HG03175 (cell line): ENCODE measurements around the gene TMEM179.

Experiments
- ATAC-seq: cut with Tn5 transposase; IDR thresholded peaks from one replicate; pipeline ENCODE4 v1.9.1; 2021; ENCODE audit warnings: mild to moderate bottlenecking, moderate library complexity; ENCODE audit not compliant: unreplicated experiment

The TMEM179 gene

GRCh38 chr14:104547310-104547997 is 57.1 kb downstream of the TMEM179 start:
- no peak for ATAC-seq

- no peak for ATAC-seq
Observed at GRCh38 chr14:104546591-104547309, 57.8 kb downstream of the TMEM179 start.

GRCh38 chr14:104545942-104546501 is 58.5 kb downstream of the TMEM179 start:
- no peak for ATAC-seq

- no peak for ATAC-seq
Observed at GRCh38 chr14:104545151-104545941, 59.2 kb downstream of the TMEM179 start.

- ATAC-seq: no peak
Observed at GRCh38 chr14:104544362-104544961, 60.1 kb downstream of the TMEM179 start.

GRCh38 chr14:104542871-104543830 is 61.4 kb downstream of the TMEM179 start:
- no peak for ATAC-seq

GRCh38 chr14:104541905-104542465 is 62.6 kb downstream of the TMEM179 start:
- ATAC-seq: no peak
